ENCODE data around the gene COL23A1.
"Not testable (repeated sequence)": the region's sequence is repeated elsewhere in the genome, so short reads cannot be mapped to it uniquely, and the experiment has no call there.

Gene COL23A1

DNA sequence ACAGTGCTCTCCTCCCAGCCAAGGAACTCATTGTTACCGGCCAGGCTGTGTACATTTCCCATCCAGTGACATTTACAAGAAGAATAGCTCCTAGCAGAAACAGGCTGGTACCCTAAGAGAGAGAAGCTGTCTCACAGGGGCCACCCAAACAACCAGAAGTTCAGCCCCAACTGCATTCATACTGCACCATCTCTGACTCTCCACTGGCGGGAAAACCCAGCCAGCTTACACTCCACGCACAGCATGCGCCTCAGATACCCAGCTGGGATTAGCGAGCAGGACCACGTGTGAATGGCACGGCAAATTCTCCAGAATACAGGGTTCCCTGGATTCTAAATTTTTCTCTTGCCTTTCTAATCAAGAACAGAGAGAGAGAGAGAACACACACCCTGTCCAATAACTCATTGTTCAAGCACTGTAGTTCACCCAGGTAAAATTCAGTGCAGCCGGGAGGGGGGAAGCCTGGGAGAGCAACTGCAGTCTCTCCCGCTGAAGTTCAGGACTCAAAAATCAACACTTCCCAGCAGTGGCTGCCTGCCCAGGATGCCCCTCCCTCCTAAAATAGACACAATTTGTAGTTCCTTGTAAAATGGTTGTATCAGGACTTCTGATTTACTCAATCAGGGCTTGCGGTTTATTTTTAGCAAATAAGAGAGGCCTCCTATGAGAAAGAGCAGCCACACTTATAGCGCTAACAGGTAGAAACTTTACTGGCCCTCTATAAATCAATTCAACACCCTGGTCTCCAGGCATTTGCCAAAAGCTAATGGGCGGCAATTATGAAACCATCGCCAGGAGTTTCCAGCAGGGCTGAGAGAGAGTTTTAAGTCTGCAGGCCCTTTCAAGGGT is 2.2 kb downstream of the COL23A1 start:
- no peak for DNase-seq

DNA sequence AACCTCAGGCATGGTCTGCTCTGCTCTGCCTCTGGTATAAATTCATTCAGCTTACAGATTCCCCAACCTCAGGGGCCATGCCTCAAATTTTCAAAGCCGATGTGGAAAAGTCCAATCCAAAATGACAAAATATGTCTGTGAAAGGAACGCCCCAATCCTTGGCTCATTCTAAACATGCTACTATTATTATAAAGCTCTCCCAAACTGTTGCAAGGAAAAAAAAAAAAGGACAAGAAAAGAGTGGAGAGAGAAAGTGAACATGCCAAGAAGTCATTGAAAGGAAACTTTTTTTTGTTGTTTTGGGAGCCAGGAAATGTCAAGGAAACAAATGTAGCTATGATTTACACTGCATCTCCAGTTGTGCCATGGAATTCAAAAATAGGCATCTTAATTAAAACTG is 3.8 kb downstream of the COL23A1 start:
- no peak for DNase-seq

DNA sequence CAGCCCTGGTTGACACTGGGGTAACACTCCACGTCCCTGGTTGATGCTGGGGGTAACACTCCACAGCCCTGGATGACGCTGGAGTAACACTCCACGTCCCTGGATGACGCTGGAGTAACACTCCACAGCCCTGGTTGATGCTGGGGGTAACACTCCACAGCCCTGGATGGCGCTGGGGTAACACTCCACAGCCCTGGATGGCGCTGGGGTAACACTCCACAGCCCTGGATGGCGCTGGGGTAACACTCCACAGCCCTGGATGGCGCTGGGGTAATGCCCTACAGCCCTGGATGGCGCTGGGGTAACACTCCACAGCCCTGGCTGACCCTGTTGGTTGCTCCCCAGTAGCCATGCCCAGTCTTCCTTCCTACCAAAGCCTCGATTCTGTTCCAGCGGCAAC is 4.8 kb downstream of the COL23A1 start:
- not testable (repeated sequence) for DNase-seq

DNA sequence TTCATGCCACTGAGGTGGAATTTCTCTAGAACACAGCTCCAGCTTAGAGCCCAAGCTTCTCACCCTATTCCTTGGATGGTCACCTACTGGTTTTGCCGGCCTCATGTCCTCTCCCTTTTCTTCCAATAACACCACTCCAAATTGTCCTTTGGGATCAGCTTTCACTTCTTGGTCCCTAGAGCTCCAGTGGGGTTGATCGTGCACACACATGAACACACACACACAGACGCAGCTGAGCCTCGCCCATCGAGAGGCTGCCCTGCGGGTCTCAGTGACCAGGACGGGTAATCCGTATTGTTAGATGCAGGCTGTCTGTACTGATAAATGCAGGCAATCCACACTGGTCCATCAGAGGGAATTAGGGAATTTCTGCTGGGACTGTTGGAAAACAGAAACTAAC is 6.9 kb downstream of the COL23A1 start:
- no peak for DNase-seq

DNA sequence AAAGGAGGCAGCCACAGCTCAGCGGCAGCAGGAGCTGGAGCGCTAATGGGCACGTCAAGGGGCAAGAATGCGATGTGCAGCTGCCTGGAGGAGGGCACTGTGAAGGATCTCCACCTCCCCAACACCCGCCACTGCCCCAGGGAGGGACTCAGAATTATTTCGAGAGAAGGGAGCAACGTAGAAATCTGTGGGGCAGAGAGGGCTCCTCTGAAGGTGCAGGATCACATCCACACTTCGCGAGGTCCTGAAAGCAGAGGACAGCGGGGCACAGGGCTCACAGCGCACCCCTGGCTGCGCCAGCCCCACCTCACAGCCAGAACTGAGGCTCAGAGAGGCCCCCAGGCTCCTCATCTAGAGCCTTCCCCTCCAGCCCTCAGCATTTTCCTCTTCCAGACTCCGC is 7.9 kb downstream of the COL23A1 start:
- no peak for DNase-seq

DNA sequence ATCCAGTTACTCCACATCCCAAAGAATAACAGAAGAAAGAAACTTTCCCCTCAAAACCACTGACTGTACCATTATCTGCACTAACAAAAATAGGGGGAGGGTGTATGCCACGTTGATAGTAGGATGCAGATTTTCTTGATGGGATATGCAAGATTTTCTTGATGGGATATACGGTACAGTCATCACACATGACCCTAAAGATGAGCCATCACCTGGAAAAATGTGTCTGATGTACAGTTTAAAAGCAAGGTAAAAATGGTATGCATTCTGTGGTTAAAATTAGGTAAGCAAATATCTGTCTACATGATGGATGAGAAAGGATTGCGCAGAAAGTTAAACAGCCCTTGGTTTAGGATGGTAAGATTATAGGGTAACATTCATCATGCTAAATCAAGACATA is 8.6 kb downstream of the COL23A1 start:
- DNase-seq: no peak

DNA sequence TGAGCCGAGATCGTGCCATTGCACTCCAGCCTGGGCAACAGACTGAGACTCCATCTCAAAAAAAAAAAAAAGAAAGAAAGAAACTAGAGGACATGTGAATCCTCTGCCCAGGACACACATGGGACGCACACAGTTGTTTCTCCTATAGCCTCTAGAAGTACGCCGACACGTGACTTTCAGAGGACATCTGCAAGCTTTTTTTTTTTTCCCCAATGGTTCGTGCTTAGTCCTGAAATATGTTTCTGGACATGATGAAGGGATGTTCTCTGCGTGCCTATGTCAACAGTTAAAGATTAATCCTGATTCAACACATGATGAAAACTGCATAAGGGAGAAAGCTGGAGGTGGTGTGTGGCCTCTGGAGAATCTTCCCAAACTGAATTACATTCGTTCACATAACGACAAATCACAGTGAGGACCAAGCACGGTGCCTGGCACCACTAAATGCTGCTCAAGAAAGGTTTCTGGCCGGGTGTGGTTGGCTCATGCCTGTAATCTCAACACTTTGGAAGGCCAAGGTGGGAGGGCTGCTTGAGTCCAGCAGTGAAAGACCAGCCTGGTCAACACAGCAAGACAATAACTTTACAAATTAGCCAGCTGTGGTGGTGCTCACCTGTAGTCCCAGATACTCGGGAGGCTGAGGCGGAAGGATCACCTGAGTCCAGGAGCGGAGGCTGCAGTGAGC is 9.8 kb downstream of the COL23A1 start:
- no peak for DNase-seq

DNA sequence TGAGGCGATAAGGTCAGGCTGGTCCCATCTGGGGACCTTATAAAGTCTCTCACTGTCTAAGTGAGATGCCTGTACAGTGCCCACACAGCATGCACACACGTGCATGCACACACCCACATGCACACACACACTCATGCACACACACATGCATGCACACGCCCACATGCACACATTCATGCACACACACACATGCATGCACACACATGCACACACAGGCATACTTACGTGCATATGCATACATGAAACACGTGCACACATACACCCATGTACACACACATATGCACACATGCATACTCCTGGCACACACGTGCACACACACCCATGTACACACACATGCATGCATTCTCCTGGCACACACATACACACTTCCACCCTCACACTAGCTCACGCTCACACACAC is 12.2 kb downstream of the COL23A1 start:
- DNase-seq: no peak

DNA sequence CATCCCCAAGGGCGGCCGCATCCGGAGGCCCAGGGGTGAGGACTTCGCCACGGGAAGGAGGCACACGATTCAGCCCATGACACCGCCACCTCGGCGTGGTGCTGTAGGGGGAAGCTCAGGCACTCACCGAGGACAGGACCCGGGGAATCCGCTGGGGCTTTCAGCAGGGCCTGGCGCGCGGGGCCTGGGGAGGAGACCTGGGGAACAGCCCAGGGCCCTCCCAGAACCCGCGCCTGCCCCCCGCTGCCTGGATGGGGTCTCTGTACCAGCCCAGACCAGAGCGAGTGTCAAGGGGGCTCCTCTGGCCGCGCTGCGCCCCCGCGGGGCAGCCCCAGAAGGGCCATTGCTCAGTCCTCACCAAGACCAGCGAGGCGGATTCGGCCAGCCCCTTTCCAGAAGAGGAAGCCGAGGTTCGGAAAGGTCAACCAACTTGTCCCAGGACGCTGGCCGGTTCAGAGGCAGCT is 12.8 kb downstream of the COL23A1 start:
- no peak for DNase-seq

DNA sequence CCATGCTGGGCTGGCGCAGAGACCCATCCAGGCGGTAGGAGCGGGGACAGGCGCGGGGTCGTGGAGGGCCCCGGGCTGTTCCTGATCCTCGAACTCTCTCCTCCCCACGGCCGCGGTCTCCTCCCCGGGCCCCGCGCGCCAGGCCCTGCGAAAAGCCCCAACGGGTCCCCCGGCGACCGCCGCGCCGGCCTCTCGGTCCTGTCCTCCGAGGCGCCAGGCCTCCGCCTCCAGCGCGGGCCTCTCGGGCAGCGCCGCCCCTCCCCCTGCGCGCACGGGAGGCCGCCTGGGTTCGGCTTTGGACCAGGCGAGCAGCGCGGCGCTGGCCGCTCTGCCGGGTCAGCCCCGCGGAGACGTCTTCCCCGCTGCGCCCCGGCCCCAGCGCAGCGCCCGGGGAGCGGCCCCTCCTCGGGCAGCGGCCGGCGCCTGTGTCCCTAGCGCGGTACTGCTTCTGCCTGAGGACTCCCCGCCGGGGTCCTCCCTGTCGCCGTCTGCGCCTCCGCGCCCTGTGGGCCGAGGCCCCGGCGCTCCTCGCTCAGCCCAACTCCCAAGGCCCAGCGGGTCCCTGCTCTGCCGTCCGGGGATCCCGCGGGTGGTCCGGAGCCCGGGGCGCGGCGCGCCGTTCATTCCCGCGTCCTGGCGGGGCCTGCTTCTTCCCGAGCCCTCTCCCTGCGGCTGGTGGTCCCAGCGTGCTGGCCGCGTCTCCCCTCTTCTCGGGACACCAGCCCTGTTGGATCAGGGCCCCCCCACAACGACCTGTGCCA is 13.4 kb downstream of the COL23A1 start:
- DNase-seq: no peak

DNA sequence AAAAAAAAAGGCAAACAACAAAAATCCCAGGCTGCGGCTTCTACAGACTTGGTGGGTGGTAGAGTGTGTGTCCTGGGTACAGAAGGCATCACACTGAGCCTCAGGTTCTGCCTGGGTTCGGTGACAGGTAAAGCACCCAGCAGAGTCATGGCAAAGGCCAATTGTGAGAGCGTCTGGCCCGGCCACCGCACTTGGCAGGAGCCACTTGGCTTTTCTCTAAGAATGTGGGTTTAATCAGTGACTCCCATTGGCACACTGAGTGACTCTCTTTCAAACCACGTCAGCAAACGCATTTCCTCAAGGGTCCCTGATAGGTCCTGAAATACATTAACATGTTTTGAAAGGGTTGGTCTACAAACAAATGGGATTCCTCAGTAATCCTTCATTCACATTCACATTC is 17.0 kb downstream of the COL23A1 start:
- DNase-seq: no peak

DNA sequence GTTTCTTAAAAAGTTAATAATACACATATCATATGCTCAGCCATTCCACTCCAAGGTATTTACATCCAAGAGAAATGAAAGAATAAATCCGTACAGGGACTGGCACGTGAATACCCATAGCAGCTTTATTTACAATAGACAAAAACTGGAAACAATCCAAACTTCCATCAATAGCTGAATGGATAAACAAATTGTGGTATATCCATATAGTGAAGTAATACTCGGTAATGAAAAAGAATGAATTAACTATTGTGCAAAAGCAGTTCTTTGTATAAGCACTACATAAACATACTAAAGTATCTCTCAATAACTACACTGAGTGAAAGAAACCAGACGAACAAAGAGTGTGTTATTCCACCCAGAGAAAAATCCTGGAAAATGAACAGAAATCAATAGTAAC is 17.6 kb downstream of the COL23A1 start:
- no peak for DNase-seq

DNA sequence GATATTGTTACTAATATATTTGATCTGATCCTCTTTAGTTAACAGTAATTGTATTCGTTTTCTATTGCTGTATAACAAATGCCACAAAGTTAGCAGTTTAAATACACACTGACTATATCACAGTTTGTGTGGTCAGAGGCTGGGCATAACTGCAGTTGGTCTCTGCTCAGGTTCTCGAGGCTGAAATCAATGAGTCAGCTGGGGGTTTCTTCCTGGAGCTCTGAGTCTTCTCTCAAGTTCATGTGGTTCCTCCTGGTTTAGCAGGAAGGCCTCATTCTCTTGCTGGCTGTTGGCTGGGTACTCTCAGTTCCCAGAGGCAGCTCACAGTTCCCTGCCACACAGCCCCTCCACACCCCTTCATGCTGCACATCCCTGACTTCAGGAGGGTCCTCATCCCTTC is 20.7 kb downstream of the COL23A1 start:
- DNase-seq: no peak

DNA sequence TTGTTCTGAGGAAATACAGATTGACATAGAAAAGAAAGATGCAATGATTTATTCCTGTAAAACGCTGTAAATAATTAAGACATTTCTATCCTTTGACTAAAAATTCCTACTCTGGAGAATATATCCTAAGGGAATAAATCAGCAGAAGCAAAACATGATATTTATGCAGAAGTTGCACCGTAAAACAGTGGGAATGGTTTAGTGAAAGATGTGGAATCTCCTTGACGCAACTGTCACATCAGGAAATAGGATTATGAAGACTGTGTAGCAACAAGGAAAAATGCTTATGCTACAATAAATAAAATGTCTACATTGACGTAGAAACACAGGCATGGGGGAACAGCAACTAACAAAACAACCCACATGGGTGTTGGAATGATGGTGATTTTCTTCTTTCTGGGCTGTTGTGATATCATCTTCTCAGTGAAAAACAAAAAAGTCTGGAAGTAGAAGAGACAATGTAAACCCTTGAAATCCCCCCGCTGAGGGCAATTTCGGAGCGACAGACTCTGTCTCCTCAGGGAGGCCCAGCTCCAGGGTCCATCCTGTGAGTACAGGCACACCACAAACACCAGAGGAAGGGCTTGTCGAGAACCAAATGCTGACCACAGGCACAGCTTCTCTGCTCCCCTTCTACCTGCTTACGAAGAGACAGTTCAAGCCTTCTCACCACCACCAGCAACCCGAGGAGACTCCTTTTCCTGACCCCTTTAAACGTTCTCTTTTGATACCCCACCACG is 25.2 kb downstream of the COL23A1 start:
- DNase-seq: no peak

DNA sequence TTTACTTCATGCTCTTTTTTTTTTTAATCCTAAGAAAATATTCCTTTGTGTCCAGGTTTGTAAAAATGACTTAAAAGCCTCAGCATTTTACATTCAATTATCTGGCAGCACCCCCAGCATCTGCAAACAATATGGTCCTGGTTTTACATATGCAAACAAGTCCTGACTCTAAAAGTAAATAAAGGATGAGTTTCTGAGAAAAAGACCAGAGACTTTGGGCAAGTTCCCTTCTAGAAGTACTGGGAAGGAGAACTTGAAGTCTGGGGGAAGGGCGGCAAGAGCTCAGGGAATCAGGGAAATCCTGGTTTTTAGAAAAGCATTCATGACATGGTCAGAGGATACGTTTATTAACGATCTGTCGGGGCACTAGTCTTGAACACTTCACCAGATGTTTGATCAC is 25.8 kb downstream of the COL23A1 start:
- no peak for DNase-seq

DNA sequence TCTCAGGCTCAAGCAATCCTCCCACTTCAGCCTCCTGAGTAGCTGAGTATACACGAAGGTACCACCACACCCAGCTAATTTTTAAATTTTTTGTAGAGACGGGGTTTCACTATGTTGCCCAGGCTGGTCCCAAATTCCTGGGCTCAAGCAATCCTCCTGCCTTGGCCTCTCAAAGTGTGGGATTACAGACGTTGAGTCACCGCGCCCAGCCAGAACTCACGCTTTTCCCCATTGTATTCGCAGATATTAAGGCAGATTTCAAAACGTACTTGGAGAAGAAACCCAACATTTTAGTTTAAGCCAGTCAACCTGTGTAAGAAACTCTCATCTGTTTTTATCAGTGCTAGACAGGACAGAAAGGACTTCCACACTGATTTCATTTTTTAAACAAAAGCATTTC is 26.6 kb downstream of the COL23A1 start:
- DNase-seq: no peak

DNA sequence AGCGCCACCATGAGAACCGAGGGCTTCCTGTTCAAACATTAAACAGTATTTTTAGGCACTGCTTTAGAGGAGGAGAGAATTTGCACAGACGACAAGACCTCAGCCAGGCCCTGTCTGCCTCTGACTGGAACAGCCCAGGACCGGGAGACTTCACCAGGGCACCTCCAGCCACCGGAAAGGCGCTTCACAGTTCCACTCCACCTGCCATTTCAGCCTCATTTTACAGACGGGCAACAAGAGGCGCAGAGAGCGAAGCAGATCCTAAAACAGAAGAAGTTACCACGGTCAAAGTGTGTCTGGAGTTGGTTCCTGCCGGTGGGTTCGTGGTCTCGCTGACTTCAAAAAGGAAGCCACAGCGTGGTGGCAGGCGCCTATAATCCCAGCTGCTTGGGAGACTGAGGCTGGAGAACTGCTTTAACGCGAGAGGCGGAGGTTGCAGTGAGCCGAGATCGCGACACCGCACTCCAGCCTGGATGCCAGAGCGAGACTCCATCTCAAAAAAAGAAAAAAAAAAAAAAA is 28.4 kb downstream of the COL23A1 start:
- DNase-seq: no peak

DNA sequence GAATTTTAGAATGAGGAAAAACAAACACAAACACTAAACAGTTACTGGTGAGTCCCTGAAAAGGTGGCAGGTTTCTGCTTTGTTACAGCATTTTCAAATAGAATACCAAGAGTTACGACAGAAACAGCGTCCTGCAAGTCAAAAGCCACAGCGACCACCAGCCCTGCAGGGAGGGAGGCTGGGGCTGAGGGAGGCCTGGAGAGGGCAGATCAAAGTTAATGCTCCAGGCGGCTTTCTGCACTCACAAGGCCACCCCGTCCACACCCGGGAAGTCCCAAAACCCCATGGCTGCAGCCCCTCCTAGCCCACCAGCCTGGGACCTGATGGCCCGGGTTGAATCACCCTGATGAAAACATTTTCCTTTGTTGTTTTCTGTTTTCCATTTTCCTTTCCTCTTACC is 29.3 kb downstream of the COL23A1 start:
- DNase-seq: no peak

DNA sequence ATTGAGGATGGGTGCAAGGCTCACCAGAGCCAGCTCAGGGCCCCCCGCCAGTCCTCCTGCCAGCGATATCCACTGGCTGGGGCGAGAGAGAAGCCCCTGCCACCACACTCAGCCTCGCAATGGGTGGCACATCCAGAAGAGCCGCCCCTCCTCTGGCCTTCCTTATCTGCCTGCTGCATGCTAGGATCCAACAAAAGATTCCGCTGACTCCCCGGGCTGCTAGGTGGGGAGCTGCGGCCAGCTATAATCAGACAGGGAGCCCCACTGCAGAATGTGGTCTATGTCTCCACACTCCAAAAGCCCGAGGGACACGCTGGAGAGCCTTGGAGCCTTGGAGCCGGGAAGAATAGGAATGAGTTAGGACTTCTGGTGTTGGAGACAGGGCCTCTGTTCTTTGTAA is 32.8 kb downstream of the COL23A1 start:
- no peak for DNase-seq

DNA sequence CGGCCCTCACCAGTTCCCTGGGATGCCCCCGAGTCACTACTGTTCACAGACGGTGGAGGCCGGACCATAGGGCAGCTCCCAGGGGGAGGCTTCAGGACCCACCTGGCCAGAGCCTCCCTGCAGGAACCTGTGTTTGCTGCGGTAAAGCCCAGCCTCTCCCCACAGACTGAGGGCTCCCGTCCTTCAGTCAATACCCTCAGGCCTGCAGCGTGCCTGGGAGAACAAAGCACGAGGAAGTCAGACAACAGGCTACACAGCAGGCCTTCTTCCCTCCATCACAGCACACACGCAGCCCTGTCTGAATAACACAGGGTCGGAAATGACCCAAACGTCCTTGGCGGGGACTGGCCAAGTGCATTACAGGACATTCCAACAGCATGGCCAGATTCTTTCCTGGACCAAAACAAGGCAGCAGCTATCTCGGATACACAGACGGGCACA is 34.4 kb downstream of the COL23A1 start:
- no peak for DNase-seq

DNA sequence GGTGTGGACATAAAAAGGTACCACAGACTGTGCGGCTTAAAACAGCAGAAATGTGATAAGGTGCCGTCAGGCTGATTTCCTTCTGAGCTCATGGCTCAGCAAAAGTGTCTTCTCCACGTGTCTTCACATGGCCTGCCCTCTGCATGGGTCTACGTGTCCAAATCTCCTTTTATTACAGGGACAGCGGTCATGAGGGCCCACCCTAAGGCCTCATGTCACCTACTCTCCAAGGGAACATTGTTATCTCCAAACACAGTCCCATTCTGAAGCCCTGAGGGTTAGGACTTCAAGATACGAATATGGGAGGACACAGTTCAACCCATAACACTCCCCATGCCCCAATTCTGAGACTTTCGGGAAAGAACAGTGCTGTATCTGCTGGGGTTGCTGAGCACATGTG is 35.2 kb downstream of the COL23A1 start:
- no peak for DNase-seq

DNA sequence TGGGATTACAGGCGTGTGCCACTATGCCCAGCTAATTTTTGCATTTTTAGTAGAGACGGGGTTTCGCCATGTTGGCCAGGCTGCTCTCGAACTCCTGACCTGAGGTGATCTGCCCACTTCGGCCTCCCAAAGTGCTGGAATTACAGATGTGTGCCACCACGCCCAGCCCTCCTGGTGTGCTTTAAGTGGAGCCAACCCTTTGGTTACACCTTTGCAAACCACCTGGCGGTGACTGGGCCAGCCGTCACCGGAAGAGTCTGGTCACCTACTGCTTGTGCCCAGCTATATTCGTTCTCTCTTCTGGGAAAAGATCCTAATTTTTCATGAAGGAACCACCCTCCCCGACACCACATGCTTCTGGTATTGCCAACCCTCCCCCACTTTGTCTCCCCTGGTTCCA is 35.9 kb downstream of the COL23A1 start:
- DNase-seq: no peak

DNA sequence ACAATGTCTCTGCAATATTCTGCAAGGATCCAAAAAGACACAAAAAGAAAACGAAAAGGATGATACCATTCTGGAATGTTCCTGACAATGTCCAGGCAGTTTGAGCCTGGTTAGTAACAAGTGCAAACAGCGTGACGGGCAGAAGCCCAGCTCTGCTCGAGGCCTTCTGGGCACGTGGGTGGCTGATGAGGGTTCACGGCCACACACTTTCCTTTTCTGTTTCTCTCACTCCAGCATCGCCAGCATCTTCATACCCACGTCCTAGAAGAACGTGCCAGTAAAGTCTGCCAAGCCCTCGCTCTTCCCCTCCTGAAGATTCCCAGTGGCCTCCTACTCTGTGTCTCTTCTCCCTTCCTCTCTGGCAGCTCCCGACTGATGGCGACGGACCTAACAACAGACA is 36.7 kb downstream of the COL23A1 start:
- no peak for DNase-seq
